HT-29 (cell line): ENCODE results near the gene SLC35F1. TPM values are rescaled to one million over a fixed set of nuclear protein-coding genes. Genes with fewer than 3 reads are reported as not detected.

Experiments used
- DNase-seq: peaks from one replicate; pipeline ENCODE4 v3.0.0-alpha.2; 2015; ENCODE audit warnings: low spot score
- total RNA-seq: library from RNA; depleted of rRNA; stranded (reverse); fragments of >200 nt; shearing (Covaris generic); gene quantifications from 2 replicates; pipeline ENCODE4 v1.2.3, GENCODE V29; 2014

Gene SLC35F1
- total RNA-seq, 1 experiment from 2014 or later, result not detected

GRCh38 chr6:118309337-118310093 is 402.5 kb downstream of the SLC35F1 start:
- no peak for DNase-seq

DNA sequence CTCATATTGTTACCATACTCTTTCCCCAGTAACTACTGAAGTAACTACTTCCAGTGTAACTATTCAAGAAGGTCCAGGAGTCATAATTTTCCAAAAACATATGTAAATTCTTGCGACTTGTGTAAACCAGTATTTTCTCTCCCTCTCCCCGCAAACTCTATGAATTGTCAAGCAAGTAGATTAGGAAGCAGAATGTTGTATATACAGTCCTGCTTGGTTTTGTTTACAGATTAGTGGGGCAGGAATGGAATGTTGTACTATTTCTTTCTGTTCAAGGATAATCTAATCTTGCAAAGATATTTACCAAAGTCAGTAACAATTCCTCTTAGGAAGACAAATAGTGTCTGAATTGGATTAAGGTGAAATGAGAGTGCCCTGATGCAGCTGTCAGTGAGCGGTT is 406.1 kb downstream of the SLC35F1 start:
- no peak for DNase-seq

DNA sequence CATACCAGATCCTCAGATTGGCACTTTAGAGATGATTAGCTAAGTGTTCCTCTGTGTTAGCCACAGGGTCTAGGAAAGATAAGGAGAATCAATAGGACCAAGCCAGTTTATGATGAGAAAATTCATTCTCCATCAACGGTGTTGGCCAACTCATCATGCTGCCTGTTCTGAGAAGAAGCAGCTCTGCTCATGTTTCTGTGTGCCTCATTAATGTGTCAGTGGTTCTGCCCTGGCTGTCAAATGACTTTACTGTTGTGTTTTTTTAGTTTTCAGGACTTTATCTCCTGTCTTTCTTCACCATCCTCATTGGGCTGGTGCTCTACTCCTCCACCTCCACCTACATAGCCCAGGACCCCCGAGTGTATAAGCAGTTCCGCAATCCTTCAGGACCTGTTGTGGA is 406.7 kb downstream of the SLC35F1 start:
- no peak for DNase-seq

- no peak for DNase-seq
Observed at GRCh38 chr6:118316796-118317384, 409.8 kb downstream of the SLC35F1 start.

- DNase-seq, result no peak
Observed at GRCh38 chr6:118317581-118318563, 410.8 kb downstream of the SLC35F1 start.

DNA sequence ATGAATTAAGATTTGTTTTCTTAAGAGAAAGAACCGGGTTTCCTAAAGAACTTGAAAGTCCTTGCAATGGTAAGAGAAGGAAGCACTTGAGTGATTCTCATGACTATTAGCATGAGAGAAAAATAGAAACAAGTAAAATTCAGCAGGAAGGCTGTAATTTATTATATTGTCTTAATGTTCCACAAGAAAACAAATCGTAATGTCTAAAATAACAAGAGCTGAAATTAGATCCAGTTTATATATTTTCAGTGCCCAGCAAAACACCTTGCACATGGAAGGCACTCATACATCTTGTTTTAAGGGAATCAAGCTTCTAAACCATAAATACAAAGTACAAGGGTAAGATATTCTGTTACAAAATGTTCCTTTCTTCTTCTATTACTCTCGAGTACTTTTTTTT is 411.6 kb downstream of the SLC35F1 start:
- DNase-seq, result no peak

- DNase-seq, result no peak
Observed at GRCh38 chr6:118319416-118319815, 412.4 kb downstream of the SLC35F1 start.

DNA sequence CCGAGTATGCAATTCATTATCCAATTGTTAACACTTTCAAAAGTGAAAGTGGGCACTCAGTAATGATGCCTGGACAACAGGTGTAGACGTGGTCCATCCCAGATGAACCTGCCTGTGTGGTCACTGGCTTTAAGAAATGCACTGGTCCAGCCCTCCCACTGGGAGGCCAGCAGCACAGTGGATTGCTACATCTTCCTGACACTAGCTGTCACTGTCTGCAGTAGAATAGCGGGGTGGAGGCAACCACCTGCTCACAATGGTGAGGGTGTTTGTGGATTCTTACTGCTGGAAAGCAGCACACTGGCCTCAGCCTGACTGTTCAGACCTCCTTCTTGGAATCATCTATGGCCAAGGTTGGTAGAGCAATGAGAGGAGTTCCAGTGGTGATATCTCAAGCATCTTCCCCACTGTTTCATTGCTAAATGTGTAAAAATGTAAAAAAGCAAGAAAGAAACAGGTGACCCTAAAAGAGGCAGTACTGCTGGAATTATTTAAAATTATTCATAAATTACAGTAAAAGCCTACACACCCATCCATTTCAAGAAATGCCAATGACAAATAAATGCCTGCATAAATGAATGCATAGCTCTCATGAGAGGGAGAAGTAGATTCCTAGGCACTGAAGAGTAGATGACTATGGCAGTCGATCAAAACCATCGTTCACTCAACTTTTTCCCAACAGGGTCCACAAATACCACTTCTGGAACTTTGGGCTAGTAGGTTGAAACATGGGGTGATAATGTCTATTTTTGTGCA is 413.0 kb downstream of the SLC35F1 start:
- DNase-seq, result no peak

DNA sequence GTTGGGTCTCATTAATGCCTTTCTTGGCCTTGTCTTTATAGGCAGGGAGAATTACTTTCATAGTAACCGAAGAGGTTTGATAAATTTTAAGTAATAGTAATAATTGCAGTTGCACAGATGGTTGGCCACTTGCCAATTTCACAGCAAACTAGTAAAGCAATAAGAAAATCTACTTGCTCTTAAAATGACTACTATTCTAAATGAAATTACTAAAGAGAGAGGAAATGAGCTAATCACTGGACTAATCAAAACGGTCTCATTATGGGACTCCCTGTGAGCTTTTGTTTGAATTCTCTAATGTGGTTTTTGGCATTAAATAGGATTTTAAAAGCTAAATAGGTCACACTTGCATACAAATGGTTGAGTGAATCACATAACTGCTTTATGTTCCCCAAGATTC is 413.6 kb downstream of the SLC35F1 start:
- no peak for DNase-seq

- DNase-seq, result no peak
Observed at GRCh38 chr6:118324116-118324515, 417.1 kb downstream of the SLC35F1 start.

DNA sequence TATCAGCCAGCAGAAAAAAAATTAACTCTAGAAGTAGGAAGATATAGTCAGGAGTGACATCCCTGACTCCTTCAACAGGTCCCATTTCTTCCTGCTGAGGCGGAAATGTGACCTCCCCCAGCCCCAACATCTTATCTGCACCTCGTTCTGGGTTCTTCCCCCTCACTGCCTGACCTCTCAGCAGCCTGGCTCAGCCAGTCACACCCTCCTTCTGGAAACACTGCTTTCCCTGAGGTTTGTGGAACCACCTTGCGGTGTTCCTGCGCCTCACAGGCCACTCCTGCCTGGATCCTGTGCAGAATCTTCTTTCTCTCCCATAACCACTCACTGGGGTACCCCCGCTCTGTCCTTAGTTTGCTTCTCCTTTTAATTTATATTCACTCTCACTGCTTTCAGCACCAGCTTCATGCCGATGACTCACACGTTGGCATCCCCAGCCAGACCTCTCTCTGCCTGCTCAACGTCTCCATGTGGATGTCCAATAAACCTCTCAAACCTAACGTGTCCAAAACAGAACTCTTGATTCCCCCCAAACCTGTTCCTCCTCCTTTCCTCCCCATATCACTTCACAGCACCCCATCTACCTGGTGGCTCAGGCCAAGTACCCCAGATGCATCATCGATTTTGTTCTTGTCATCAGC is 418.3 kb downstream of the SLC35F1 start:
- no peak for DNase-seq

- no peak for DNase-seq
Observed at GRCh38 chr6:118326712-118327111, 419.6 kb downstream of the SLC35F1 start.

DNA sequence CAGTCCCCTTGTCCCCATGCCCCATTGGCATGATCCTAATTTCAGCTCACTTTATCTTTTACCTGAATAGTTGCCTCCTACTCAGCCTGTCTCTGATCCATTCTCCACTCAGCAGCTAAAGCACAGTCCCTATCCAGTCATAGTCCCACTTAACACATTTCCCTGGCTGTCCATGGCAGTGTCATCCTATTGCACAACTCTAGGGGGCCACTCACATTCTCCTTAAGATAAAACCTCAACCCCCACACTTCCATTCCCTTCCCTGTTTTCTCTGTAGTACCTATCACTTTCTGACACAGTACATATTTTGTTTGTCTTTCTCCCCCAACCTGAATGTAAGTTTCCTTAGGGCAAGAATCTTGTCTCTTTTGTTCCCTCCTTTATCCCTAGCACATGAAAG is 420.2 kb downstream of the SLC35F1 start:
- DNase-seq, result no peak

DNA sequence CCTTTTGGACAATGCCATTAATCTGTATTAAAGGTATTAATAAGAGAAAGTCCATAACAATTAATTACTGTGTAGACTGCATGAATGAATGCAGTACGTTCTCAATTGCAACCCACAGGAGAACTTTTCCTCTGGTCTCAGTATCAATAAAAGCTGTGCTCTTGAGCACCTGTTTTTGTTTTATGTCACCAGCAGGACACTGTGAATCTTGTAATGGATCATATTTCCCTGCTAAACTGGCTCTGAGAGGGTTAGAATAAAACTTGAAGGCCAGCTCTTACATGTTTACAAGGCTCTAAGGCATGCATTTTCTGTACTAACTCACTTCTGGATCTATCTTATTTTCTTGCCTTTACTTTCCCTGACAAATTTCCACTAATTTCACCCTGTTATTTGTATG is 426.7 kb downstream of the SLC35F1 start:
- no peak for DNase-seq

DNA sequence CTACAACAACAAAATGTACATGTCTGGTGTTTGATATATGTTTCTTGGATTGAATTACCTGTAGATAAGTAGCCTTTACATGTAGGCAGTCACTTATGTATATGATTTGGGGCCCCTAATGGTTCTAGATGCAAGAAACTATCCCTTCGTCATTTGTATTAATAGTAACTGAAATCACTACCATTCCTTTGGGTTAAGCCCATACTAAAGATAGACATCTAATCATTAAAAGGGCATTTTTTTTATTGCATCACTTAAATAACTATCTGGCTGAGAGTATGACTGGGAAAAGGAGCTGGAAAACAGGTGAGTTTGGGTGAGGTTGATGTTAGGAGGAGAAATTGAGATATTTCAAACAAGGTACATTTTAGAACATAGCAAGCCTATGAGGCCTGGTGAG is 427.6 kb downstream of the SLC35F1 start:
- DNase-seq, result no peak

DNA sequence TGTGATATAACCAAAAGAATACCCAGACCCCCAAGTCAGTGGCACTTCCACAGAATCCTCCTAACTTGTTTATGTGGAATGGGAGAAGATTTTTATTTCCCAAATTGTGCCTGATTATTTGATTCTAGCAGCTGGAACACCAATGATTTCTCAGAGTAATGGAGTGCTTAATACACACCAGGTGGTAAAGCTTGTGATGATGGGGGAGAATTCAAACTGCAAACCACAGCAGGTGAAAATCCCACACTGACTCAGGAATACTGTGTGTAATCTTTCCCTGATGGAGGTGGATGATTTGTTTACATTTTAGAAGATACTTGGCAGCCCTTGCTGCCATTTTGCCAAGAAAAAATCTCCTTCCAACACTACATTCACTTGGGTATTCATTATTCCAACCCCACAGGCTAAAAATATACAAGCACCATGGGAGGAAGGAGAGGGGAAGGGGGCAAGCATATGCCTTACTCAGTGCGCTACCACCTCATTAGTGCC is 428.3 kb downstream of the SLC35F1 start:
- DNase-seq, result no peak

DNA sequence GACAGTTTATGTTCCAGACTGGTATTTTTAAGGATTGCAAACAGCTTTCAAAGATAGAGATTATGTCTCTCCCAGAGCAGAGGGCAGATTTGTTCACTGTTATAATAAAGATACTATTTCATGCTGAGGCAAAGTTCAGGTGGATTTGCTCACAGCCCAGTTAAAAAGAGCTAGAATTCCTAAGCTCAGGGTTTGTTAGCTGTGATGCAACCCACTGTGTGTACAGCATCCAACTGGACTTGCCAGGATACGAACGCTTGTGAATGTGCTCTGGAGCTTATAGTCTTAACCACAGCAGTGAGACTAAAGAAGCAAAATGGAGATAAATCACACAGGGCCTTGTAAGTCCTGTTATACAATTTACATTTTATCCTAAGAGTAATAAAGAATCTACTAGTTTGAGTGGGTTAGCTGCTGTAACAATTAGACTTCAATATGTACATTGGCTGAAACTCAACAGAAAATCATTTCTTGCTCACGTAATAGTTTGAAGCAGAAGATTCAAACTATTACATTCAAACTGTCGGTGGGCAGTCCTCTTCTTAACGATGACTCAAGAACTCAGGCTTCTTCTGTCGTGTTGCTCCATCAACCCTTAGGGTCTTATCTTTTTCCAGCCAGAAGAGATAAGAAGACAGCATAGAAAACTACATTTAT is 437.1 kb downstream of the SLC35F1 start:
- no peak for DNase-seq

DNA sequence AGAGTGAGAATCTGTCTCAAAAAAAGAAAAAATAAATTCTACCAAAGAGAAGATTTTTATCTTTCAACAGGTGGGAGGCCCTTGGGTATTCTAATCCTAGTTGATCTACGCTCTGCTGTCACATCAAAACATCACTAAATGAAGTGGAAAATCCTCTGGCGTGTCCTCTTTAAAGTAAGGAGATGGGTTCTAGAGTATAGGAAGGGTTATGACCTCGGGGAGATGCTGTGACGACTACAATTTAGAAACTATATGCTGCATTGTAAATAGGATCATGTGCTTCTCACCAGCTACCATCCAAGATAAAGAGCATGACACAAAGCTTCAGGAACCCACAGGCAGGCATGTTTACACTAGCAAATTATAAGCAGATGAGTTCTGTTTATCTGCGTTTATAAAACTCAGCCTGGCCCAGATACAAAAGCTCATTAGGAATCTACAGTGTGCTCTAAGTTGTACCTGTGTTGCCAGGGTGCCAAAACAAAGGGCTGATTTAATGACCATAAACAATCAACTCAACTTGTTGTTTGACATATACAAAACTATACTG is 443.9 kb downstream of the SLC35F1 start:
- no peak for DNase-seq

- no peak for DNase-seq
Observed at GRCh38 chr6:118353564-118353963, 446.5 kb downstream of the SLC35F1 start.

DNA sequence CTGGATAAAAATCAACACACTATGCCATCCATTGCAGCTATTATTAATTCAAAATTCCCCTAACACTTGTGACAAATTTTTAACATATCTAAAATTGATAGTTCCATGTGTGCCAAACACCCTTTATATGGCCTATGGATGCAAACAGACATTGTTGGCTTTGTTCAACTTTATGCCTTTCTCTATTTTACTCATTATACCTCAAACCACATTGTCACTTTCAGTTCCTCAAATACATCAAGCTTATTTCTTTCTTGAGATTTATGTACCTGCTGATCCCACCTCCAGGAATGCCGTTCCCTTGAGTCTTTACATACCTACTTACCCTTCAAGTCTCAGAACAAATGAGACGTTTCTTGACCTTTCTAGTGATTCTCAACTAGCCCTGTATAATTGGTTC is 447.6 kb downstream of the SLC35F1 start:
- DNase-seq, result no peak
